OCI-LY7 (cell line): ENCODE data around the gene DARS1.

ENCODE experiments used
- CTCF ChIP-seq: fragments of 200-600 bp; sonication (generic); conservative IDR thresholded peaks from 2 replicates; pipeline ENCODE4 v1.5.1; 2014; ENCODE audit warnings: mild to moderate bottlenecking, antibody characterized with exemption, low read length, moderate library complexity, mixed read lengths
- EZH2phosphoT487 ChIP-seq: fragments of 200-600 bp; sonication (generic); IDR thresholded peaks from 2 replicates; pipeline ENCODE4 v1.6.1; 2018; ENCODE audit warnings: low read depth, borderline replicate concordance, mild to moderate bottlenecking, mixed run types, antibody characterized with exemption, low read length, moderate library complexity, mixed read lengths

- TF ChIP-seq CTCF (no peak), EZH2phosphoT487 (no peak)
Measured at GRCh38 chr2:135963841-135964240, 21.6 kb downstream of the DARS1 start.
